Adrenal gland (tissue), 5 donors: ENCODE measurements around the gene LYG2.

Experiments used
- CTCF ChIP-seq, 6 experiments: fragments of 450-650 bp in 4 of 6; fragments of 200-600 bp in 2 of 6; sonication (generic) in 1 of 6; IDR thresholded peaks; 1 replicate in 5 of 6; 2 replicates in 1 of 6; pipeline versions ENCODE4 v1.5.1 to v1.8.0; 2016 to 2021; ENCODE audit warnings: antibody characterized with exemption in 6 of 6, mild to moderate bottlenecking in 2 of 6, moderate library complexity in 1 of 6
- POLR2A ChIP-seq, 2 donors: fragments of 450-650 bp; IDR thresholded peaks; one replicate each; pipeline ENCODE4 v1.6.1; 2017; ENCODE audit warnings: antibody characterized with exemption in 2 of 2, mild to moderate bottlenecking in 2 of 2, moderate library complexity in 1 of 2
- donor health status: DM: no; HTN: no; CAD: no.

- no peak for TF ChIP-seq POLR2A (IDR thresholded peaks at IDR 0.05)
- no peak for TF ChIP-seq CTCF (IDR thresholded peaks at IDR 0.05)
Observed at GRCh38 chr2:99299580-99299979, 44.1 kb upstream of the LYG2 start.
